GM19351 (cell line): ENCODE results near the gene GFM2.
"Not testable (repeated sequence)": the region's sequence is repeated elsewhere in the genome, so short reads cannot be mapped to it uniquely, and the experiment has no call there.

Experiments used
- ATAC-seq: cut with Tn5 transposase; IDR thresholded peaks from one replicate; pipeline ENCODE4 v1.9.1; 2021; ENCODE audit warnings: mild to moderate bottlenecking, moderate library complexity; ENCODE audit not compliant: unreplicated experiment

Gene GFM2, protein sequence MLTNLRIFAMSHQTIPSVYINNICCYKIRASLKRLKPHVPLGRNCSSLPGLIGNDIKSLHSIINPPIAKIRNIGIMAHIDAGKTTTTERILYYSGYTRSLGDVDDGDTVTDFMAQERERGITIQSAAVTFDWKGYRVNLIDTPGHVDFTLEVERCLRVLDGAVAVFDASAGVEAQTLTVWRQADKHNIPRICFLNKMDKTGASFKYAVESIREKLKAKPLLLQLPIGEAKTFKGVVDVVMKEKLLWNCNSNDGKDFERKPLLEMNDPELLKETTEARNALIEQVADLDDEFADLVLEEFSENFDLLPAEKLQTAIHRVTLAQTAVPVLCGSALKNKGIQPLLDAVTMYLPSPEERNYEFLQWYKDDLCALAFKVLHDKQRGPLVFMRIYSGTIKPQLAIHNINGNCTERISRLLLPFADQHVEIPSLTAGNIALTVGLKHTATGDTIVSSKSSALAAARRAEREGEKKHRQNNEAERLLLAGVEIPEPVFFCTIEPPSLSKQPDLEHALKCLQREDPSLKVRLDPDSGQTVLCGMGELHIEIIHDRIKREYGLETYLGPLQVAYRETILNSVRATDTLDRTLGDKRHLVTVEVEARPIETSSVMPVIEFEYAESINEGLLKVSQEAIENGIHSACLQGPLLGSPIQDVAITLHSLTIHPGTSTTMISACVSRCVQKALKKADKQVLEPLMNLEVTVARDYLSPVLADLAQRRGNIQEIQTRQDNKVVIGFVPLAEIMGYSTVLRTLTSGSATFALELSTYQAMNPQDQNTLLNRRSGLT

DNA sequence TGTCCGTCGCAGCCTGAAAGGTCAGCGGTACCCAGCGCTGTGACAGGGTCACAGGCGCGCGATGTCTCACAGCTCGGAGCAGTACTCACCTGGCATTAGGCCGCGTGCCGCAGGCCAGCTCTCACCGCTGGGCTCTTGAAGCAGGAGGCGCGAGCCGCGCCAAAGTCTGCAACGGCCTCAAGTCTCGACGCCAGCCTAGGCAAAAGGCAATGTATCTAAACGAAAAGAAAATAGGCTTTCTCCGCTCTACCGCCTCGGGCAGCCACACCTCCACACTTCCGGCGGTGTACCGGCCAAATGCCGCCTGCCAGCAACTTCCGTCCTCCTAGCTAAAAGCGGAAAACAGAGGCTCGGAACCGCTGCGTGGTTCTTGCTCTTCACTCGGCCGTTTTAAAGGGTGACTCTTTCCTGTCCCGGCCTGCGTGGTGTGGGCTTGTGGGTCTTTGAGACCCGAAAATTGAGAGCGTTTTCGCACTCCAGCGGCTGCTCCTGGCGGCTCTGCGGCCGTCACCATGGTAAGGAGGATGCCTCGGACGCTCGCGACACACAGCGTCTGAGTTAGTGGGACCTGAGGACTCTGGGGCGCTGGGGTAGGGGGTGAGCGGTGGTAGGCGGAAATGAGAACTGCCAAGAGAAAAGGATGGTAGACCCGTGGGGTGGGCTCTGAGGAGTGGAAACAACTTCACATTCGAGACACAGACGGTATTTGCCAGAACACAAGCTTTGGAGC lies at the start of gene GFM2, which contains the start of gene NSA2:
Gene GFM2, minus strand, starts transcription at position 269 of the 730 bp plus-strand sequence. CDS start 3,375 bp downstream, outside the sequence.
Gene NSA2, plus strand, starts transcription at position 401 of the 730 bp plus-strand sequence. Its CDS starts 112 bp downstream, at position 513.
- peak; percentile 84 for ATAC-seq

DNA sequence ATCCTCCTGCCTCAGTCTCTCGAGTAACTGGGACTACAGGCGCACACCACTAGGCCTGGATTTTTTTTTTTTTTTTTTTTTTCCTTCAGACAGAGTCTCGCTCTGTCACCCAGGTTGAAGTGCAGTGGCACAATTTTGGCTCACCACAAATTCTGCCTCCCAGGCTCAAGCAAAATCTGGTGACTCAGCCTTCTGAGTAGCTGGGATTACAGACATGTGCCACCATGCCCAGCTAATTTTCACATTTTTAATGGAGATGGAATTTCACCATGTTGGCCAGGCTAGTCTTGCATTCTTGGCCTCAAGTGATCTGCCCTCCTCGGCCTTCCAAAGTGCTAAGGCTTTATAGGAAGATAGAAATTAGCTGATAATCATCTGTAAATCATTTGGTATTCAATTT lies 44.0 kb upstream of the GFM2 start:
- no peak for ATAC-seq

DNA sequence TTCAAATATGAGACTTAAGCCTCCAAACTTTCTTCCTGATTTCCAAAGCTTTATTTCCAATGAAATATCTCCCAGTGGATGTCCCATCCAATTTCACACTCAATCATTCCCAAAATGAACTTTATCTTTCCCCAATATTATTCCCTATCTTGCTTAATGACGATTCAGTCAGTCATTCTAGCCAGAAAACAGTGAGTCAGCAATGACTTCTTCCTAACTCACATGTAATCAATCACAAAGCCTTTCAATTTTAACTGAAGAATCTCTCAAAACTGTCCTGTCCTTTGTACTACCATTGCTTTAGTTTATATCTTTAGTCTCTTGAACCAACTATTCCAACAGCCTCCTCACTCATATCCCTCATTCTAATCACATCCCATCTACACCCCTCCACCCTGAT lies 35.0 kb upstream of the GFM2 start:
- no peak for ATAC-seq

GRCh38 chr5:74801197-74801596 lies 34.3 kb upstream of the GFM2 start:
- ATAC-seq: no peak

DNA sequence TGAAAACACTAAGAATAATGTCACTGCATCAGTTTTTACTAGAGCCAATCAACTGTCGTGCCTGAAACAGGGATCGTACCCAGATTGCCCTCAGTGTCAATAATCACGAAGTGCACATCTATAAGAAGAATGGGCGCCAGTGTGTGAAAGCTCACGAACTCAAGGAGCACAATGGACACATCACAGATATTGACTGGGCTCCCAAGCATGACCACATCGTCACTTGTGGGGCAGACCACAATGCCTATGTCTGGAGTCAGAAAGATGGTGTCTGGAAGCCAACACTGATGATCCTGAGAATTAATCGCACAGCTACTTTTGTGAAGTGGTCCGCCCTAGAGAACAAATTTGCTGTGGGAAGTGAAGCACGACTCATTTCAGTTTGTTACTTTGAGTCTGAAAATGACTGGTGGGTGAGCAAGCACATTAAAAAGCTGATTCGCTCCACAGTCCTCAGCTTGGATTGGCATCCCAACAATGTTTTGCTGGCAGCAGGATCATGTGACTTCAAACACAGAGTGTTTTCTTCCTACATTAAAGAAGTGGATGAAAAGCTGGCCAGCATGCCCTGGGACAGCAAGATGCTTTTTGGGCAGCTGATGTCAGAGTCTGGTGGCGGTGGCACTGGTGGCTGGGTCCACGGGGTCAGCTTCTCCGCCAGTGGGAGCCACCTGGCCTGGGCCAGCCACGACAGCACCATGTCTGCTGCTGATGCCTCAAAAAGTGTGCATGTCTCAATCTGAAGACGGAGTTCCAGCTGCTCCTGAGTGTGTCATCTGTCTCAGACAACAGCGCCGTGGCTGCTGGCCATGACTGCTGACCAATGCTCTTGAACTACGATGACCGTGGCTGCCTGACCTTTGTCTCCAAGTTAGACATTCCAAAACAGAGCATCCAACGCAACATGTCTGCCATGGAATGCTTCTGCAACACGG lies 32.3 kb upstream of the GFM2 start:
- no peak for ATAC-seq

DNA sequence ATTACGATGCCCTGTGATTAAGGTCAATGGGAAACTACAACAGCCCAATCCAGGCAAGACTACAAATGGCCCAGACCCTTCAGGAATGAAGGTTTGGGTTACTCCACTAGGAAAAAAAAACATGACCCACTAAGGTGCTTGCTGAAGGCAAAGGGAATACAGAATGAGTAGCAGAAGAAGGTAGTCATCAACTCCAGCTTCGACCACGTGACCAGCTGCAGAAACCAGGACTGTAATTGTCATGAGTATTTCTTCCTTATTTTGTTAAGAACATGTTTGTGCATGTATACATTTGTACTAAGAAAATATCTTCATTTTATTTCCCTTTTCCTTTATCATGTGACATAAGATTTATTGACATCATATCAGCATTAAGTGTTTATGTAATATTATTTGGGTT lies 24.8 kb upstream of the GFM2 start:
- not testable (repeated sequence) for ATAC-seq

DNA sequence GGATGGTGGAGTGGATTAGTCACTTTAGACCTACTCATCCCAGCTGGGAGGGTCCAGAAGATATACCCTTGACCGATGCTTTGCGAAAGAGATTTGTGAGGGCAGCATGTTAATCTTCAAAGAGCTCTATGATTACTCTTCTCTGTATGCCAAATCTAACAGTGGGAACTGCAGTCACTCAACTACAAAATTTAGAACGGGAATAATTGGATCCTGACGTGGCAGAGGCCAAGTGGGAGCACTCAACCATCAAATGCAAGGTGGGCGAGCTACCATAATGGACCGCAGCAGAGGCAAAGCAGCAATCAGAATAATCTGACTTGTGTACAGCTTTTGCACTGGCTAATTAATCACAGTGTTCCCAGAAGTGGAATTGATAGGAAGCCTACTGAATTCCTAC lies 20.5 kb upstream of the GFM2 start:
- no peak for ATAC-seq

GRCh38 chr5:74786851-74787250 lies 19.9 kb upstream of the GFM2 start:
- ATAC-seq: no peak

- ATAC-seq: no peak
Observed at GRCh38 chr5:74778609-74779008, 11.7 kb upstream of the GFM2 start.

- no peak for ATAC-seq
Observed at GRCh38 chr5:74772359-74772758, 5.4 kb upstream of the GFM2 start.

DNA sequence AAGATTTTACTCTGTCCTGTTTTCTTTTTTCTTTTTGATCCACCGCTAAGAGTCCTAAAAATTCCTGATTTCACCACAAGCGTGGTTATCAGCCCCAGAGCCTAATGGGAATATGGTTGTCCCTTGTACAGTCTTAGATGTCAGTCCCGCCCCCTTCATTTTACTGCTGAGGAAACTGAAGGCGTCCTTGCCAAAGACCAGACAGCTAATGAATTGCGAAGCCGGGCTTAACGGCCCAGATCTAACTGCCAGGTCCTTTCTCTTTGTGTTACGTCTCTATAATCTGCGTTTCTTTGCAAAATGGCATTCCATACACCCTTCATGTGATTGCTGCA lies 629 bp upstream of the GFM2 start:
- peak; percentile 17 for ATAC-seq

- peak; percentile 34 for ATAC-seq
Observed at GRCh38 chr5:74766418-74766848, 484 bp downstream of the GFM2 start.

DNA sequence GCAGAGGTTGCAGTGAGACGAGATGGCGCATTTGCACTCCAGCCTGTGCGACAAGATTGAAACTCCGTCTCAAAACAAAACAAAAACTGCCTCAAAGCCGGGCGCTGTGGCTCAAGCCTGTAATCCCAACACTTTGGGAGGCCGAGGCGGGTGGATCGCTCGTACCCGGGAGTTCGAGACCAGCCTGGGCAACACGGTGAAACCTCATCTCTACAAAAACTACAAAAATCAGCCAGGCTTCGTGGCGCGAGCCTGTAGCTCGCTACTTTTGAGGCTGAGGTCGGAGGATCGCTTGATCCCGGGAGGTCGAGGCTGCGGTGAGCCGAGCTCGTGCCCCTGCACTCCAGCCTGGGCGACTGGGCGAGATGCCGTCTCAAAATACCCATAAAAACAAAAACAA lies 988 bp downstream of the GFM2 start:
- ATAC-seq: no peak

GRCh38 chr5:74765201-74765600 lies 1.7 kb downstream of the GFM2 start:
- no peak for ATAC-seq

DNA sequence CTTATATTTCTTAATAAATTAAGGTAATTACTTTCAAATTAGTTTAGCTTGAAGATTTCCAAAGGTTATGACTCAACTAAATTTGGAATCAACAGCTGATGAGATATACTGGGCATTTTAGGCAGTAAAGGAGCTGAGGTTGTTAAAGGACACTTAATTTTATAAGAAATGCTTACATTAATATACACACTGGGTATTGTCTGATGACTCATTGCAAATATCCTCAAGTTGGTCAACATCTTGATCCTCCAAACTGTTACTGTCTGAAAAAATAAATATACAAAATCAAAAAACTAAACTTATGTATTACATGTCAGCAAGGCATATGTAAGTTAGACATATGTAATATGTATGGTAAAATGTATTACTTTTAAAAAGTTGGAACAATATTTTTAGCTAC lies 3.4 kb downstream of the GFM2 start:
- no peak for ATAC-seq

GRCh38 chr5:74762599-74762998 lies 4.3 kb downstream of the GFM2 start:
- ATAC-seq: no peak

- ATAC-seq: no peak
Observed at GRCh38 chr5:74761241-74761640, 5.7 kb downstream of the GFM2 start.

DNA sequence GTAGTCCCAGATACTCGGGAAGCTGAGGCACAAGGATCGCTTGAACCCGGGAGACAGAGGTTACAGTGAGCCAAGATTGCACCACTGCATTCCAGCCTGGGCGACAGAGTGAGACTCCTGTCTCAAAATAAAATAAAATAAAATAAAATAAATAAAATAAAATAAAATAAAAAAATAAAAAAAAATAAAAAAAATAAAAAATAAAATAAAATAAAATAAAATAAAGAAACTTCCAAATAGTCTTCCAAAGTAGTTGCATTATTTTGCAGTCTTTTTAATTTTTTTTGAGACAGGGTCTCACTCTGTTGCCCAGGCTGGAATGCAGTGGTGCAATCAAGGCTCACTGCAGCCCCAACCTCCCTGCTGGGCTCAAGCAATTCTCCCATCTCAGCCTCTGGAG lies 18.2 kb downstream of the GFM2 start:
- ATAC-seq: not testable (repeated sequence)

DNA sequence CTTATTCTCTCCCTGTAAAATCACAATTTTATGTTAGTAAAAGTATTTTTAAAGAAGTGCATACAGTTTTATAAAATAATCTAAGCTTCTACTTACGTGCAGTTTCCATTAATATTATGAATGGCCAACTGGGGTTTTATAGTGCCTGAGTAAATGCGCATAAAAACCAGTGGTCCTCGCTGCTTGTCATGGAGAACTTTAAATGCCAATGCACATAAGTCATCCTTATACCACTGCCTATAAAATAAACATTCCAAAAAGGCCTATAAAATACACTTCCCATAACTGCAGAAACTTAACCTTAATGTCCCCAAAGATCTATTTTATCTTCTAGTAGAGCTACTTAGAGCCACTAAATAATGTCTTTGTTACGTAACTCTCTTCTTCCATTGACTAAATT lies 28.5 kb downstream of the GFM2 start:
- ATAC-seq: no peak

- ATAC-seq: no peak
Observed at GRCh38 chr5:74736759-74737158, 30.2 kb downstream of the GFM2 start.
